Measurements from ENCODE around the gene C16orf92.
"Not testable (repeated sequence)": the region's sequence is repeated elsewhere in the genome, so short reads cannot be mapped to it uniquely, and the experiment has no call there.

Gene C16orf92

DNA sequence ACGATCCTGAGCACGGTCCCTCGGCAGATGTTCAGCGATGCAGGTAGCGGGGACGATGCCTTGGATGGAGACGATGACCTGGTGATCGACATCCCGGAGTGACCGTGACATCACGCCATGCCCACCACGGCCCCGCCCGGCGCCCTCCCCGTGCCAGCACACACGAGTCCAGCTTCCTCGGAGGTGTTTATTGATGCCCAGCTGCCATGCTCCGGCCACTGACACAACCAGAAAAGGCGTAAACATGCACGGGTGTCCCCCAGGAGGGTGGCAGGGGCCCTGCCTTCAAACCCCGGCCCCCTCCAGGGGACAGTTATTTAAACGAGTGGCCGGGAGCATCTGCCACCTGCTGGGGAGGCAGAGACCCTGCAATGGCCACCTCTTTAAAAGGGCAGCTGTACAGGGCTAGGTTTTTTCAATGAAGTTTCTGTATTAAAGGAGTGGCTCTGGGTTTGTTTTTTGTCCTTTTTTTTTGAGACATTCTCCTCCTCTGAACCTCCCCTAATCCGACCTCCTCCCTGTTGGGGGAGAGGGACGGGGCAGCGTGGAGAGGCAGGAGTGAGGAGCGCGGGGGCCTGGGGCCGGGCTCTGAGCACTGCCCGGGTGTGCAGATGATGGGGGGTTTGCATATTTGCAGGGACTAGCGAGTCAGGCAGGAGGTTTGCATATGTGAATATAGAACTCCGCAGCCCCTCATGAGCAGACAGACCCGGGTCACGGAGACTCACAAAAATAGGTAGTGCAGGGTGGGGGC, 17.5 kb upstream of the C16orf92 start:
- peak; percentile 44 for DNase-seq

GRCh38 chr16:30006095-30006473, 16.9 kb upstream of the C16orf92 start:
- no peak for DNase-seq

DNA sequence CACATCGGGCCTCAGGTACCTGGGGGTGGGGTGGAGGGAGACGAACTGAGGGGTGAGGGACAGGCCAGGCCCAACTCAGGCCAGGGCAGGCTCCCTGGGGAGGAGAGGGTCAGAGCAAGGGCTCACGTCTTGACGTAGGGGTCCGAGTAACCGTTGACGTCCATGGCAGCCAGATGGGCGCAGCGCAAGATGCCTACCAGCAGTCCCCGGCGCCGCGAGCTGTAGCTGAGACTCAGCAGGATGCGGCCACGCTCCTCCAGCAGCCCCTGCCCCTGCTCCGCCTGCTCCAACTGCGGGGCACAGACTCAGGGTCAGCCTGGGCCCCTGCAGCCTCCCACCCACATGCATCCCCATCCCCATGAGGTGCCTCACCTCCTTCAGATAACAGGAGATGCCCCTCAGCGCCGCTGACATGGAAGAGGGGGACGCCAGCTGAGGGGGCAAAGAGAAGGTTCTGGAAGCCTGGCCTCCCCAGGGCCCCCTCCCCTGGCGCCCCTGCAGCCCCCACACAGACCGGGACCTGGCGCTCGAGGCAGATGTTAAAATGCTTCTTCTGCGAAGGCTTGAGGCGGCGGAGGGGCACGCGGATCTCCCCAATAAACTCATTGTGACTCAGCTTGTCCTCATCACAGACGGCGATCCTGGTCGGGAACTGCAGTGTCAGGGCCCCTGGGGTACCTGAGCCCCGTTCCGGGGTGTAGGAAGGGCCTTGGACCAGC, 16.2 kb upstream of the C16orf92 start:
- no peak for DNase-seq

GRCh38 chr16:30007378-30007895, 15.6 kb upstream of the C16orf92 start:
- DNase-seq = no peak

GRCh38 chr16:30009085-30009862, 13.7 kb upstream of the C16orf92 start:
- no peak for DNase-seq

- no peak for DNase-seq
Observed at GRCh38 chr16:30009990-30010843, 12.8 kb upstream of the C16orf92 start.

- DNase-seq = peak; percentile 59
Observed at GRCh38 chr16:30010844-30011713, 11.9 kb upstream of the C16orf92 start, which contains the start of gene DOC2A. TSS of gene DOC2A (minus strand) at chr16:30011027. CDS start at chr16:30010222, 805 bp downstream.

DNA sequence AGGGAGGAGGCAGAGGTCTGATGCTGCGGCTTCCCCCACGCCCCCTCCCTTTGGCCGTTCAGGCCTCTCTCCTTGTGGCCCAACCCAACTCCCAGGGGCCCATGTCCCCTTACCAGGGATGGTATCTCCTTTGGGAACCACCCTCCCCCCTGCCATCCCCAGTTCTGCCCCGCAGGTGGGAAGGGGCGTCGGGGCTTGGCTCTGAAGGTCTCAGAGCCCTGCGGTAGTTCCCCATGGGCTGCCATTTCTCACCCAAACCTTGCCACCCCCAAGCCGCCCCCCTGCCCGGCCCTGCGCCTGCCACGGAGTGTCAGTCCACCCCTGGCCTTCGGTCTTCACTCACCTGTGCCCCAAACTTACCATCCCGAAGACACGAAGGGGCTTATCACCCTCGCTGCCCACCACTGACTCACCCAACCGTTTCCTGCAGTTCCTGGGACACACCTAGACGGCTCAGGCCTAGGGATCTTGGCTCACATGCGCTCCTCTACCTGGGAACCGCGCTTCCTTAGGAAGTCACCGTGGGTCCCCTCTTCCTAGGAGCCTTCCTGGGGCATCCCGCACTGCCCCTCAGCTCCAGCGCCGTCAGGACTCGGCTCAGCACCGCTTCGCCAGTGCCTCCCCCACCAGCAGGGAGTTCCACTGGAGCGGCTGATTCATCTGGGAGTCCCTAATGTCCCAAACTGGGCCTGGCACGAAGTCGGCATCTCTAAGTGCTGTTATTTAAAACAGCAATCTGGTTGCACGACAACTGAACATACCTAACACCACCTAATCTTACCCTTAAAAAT, 11.1 kb upstream of the C16orf92 start:
- DNase-seq = no peak

DNA sequence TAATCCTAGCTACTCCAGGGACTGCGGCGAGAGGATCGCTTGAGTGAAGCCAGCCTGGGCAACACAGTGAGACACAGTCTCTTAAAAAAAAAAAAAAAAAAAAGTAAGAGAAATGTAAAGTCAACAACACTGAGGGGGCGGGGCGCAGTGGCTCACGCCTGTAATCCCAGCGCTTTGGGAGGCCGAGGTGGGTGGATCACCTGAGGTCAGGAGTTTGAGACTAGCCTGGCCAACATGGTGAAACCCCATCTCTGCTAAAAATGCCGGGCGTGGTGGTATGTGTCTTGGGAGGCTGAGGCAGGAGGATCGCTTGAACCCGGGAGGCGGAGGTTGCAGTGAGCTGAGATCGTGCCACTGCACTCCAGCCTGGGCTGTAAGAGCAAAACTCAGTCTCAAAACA, 10.4 kb upstream of the C16orf92 start:
- DNase-seq = not testable (repeated sequence)

GRCh38 chr16:30015450-30015849, 7.5 kb upstream of the C16orf92 start:
- DNase-seq = not testable (repeated sequence)

- DNase-seq = no peak
Observed at GRCh38 chr16:30016555-30017276, 6.3 kb upstream of the C16orf92 start.

GRCh38 chr16:30017277-30017656, 5.7 kb upstream of the C16orf92 start:
- DNase-seq = no peak

DNA sequence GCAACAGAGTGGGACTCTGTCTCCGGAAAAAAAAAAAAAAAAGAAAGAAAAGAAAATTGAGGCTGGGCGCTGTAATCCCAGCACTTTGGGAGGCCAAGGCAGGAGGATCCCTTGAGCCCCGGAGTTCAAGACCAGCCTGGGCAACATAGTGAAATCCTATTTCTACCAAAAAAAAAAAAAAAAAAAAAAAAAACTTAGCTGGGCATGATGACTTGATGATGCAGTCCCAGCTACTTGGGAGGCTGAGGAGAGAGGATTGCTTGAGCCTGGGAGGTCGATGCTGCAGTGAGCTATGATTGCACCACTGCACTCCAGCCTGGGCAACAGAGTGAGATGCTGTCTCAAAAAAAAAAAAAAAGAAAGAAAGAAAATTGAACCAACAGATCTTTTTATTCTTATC, 5.1 kb upstream of the C16orf92 start:
- DNase-seq = not testable (repeated sequence)

DNA sequence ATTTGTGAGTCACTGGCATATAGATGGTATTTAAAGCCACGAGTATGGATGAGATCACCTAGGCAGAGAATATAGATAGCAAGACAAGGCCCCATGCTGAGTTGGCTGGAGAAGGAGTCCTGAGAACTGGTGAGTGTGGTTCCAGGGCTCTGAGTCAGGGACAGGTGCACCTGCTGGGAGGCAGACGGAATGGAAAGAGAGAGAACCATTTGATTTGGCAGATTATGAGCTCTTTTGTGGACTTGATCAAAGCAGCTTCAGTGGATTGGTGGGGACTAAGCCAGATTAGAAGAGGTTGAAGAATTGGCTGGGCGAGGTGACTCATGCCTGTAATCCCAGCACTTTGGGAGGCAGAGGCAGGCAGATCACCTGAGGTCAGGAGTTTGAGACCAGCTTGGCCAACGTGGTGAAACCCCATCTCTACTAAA, 4.3 kb upstream of the C16orf92 start:
- no peak for DNase-seq

GRCh38 chr16:30023586-30023985, 588 bp downstream of the C16orf92 start:
- no peak for DNase-seq

- no peak for DNase-seq
Observed at GRCh38 chr16:30024451-30024850, 1.5 kb downstream of the C16orf92 start.

DNA sequence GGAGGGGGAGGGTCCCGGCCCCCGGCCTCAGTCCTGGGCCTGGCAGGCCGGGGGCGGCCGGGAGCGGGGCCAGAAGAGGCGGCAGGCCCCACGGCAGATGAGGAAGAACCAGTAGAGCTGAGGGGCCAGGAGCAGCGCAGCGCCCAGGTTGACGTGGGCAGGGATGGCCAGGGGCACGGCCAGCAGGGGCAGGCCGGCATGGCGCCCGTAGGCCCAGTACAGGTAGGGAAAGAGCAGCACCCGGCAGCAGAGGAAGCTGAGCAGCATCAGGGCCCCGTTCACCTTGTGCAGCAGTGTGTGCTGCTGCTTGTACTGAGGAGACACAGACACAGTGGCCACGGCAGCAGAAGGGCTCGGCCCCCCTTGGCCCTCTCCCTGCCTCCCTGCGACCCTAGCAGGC, 2.2 kb downstream of the C16orf92 start:
- no peak for DNase-seq

GRCh38 chr16:30025574-30025973, 2.6 kb downstream of the C16orf92 start:
- DNase-seq = no peak

- DNase-seq = no peak
Observed at GRCh38 chr16:30026449-30026848, 3.5 kb downstream of the C16orf92 start.
